GM19043 (cell line): ENCODE measurements around the gene SECISBP2.
"Not testable (repeated sequence)": the region's sequence is repeated elsewhere in the genome, so short reads cannot be mapped to it uniquely, and the experiment has no call there.

Experiments used
- ATAC-seq: cut with Tn5 transposase; IDR thresholded peaks from one replicate; pipeline ENCODE4 v1.9.1; 2021; ENCODE audit warnings: low read depth; ENCODE audit not compliant: unreplicated experiment

SECISBP2 gene

GRCh38 chr9:89363921-89364665 lies 45.8 kb downstream of the SECISBP2 start:
- ATAC-seq: no peak

GRCh38 chr9:89364666-89365531 lies 46.6 kb downstream of the SECISBP2 start:
- no peak for ATAC-seq

GRCh38 chr9:89365532-89365912 lies 47.2 kb downstream of the SECISBP2 start:
- ATAC-seq: no peak

GRCh38 chr9:89366711-89367110 lies 48.4 kb downstream of the SECISBP2 start:
- ATAC-seq: no peak

- ATAC-seq: no peak
These were observed 49.0 kb downstream of the SECISBP2 start for GRCh38 chr9:89367281-89367680.

GRCh38 chr9:89367726-89368437 lies 49.6 kb downstream of the SECISBP2 start:
- ATAC-seq: no peak

- no peak for ATAC-seq
These were observed 50.2 kb downstream of the SECISBP2 start for GRCh38 chr9:89368550-89368949.

GRCh38 chr9:89368978-89369377 lies 50.7 kb downstream of the SECISBP2 start:
- ATAC-seq: no peak

GRCh38 chr9:89370593-89370992 lies 52.3 kb downstream of the SECISBP2 start:
- no peak for ATAC-seq

- not testable (repeated sequence) for ATAC-seq
These were observed 53.5 kb downstream of the SECISBP2 start for GRCh38 chr9:89371791-89372190.

GRCh38 chr9:89372230-89372816 lies 54.0 kb downstream of the SECISBP2 start:
- no peak for ATAC-seq

GRCh38 chr9:89372979-89373378 lies 54.7 kb downstream of the SECISBP2 start:
- no peak for ATAC-seq

- no peak for ATAC-seq
These were observed 55.9 kb downstream of the SECISBP2 start for GRCh38 chr9:89374176-89374575.

GRCh38 chr9:89375191-89375760 lies 57.0 kb downstream of the SECISBP2 start:
- peak; percentile 91 for ATAC-seq

- ATAC-seq: no peak
These were observed 58.0 kb downstream of the SECISBP2 start for GRCh38 chr9:89376286-89376685.

- ATAC-seq: no peak
These were observed 58.5 kb downstream of the SECISBP2 start for GRCh38 chr9:89376741-89377351.

GRCh38 chr9:89377411-89377810 lies 59.1 kb downstream of the SECISBP2 start:
- no peak for ATAC-seq

GRCh38 chr9:89378541-89378940 lies 60.2 kb downstream of the SECISBP2 start:
- ATAC-seq: no peak

GRCh38 chr9:89379031-89379430 lies 60.7 kb downstream of the SECISBP2 start:
- ATAC-seq: no peak

GRCh38 chr9:89379508-89380115 lies 61.3 kb downstream of the SECISBP2 start:
- no peak for ATAC-seq
